ENCODE results near the gene RIMBP3B.
"Not testable (repeated sequence)": the region's sequence is repeated elsewhere in the genome, so short reads cannot be mapped to it uniquely, and the experiment has no call there.

RIMBP3B gene

DNA sequence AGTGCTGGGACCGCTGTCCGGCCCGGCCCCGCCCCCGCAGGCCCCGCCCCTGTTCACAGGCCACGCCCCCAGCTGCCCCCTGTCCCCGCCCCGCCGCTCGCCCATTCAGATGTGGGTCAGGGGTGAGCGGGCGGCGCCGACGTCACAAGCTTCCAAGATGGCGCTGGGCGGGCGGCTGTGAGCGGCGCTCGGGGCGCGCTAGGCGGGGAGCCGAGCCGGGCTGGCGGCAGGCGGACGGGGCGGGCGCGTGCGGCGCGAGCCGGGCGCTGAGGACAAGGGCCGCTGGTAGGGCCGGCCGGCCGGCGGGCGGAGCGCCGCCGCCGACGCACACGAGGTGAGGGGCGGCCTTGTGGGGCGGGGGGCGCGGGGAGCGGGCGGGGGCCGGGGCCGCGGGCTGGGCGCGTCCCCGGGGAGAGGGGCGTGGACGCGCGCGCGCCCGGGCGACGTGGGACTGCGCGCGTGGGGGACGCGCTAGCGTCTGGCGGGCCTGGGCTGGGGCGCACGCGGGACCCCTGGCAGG lies 33.7 kb downstream of the RIMBP3B start, which contains the start of gene HIC2:
HIC2 (plus strand) TSS at position 145 of the 520 bp plus-strand sequence. CDS start 25,461 bp downstream, outside the sequence.
- not testable (repeated sequence) for DNase-seq

DNA sequence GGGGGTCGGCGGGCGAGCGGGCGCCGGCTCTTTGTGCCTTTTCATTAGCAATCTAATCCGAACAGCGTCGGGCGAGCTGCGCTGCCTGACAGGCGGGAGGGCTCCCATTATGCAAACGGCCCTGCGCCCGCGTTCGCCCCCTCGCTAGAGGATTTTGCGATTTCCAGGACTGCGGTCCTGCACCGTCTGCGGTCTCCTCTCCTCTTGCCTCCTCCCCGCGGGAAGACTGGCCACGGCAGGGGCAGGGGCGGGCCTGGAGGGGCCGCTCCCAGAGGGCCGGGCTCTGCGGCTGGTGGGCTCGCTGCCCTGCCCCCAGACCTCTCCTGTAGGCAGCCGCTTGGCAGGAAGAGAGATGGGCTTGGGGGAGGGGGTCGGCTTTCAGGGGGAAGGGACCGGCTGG lies 34.3 kb downstream of the RIMBP3B start:
- not testable (repeated sequence) for DNase-seq

DNA sequence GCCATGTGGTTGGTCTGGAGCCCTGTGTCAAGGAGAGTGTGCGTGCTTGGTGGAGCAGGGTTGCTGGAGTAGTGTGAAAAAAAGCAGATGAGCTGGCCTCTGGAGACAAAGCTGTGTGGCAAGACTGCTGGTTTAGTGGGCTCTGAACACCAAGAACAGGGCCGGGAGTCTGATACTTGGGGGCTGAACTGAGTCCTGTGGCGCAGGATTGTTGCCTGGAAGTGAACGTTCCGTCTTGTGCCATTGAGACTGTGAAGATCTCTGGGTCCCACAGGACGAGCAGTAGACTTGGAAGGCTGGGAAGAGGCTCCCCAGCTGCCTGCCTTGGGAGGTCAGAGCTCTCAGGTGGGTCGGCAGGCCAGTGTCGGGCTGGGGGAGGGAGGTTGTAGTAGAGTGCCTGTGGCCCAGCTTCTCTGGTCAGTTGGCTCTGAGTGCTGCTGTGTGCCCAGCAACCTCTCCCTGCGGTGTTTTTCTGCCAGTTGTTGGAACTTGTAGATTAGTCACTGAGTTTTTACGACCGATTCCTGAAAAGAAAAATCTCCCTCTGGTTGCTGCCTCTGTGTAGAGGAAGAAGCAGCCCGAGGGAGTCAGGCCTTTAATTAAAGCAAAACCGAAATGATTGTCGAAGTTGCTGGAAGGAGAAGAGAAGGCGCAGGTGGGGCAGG lies 35.6 kb downstream of the RIMBP3B start:
- DNase-seq, result not testable (repeated sequence)

DNA sequence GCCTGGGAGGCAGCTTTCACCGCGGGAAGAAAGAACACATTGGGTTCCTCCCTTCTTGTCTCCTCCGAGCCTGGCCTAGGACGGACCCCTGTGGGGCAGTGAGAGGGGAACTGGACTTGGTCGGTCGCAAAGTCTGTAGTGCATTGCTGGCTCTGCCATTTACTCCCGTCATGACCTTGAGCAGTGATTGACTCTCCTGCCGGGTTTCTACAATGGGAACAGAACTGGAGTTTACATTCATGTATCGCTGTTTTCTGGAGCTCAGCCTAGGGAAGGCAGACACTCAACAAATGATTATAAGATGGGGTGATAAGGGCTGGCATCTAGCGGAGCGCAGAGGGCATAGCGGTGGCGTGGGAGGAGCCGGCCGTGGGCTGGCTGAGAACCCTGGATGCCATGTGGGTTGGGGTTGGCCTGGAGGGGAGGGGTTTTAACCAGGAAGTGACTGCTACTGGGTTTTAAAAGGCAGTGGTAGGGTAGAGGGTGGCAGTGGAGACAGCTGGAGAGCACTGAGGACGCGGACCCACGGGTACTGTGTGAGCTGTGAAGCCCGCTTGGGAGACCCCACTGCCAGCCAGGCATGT lies 36.7 kb downstream of the RIMBP3B start:
- not testable (repeated sequence) for DNase-seq

DNA sequence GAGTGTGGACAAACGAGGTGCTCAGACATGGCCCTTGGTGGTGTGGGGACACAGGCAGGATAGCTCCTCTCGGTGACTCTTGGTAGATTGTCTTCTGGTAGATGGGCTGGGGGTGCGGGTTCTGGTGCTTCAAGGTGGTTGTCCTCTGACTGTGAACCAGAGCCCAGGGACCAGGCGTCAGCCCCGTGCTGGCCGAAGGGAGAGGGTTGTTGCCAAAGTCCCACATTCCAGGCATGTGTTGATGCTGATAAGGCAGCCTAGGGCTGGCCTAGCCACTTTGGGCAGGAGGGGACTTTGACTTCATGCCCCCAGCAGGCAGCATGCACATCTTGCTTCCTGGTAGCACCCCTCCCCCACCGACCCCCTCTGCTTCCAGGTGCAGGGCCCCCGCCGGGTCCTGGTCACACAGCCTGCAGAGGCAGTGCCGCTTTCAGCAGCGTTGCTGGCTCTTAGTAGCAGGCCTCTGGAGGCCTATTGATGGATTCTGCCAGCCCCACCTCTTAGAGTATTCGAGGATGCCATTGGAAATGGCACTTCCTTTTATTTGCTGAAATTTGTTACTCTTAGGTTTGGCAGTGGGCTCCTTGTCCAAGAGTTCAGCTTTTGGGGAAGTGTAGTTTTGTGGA lies 40.6 kb downstream of the RIMBP3B start:
- not testable (repeated sequence) for DNase-seq

DNA sequence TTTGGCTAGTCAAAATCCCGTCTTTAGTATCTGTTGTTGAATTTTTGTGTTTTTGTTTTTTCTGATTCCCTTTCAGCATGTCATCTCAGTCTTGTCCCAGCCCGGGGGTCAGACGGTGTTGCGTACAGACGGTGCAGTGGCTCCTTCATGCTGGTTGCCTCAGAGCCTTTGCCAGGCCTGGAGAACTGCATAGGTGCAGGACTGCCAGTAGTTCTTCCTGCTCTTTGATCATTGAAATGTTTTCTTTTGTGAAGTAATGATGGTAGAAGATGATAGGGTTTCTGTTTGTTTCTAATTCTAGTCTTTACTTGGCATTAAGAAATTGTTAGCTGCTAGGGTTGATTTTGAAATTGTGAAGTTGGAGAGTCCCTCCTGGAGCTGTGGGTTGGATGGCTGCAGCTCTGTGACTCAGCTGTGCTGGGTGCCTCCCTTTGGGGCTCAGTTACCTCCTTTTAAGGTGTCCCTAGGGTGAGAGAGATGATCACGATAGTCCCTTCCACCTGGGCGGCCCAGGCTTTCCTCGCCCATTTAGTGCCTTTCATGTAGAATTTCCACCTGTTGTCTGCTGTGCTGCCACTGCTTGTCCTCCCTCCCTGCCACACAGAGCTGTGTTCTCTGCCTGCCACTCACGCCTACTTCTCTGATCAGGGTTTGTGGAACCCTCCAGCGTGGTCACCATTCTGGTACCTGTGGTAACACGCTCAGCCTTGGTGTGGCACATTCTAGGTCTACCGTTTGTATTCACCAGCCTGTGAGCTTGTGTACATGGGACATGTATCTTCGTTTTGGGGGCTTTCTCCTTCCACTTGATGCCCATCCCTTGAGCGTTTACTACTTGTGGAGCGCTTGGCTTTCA lies 51.1 kb downstream of the RIMBP3B start:
- DNase-seq, result not testable (repeated sequence)

DNA sequence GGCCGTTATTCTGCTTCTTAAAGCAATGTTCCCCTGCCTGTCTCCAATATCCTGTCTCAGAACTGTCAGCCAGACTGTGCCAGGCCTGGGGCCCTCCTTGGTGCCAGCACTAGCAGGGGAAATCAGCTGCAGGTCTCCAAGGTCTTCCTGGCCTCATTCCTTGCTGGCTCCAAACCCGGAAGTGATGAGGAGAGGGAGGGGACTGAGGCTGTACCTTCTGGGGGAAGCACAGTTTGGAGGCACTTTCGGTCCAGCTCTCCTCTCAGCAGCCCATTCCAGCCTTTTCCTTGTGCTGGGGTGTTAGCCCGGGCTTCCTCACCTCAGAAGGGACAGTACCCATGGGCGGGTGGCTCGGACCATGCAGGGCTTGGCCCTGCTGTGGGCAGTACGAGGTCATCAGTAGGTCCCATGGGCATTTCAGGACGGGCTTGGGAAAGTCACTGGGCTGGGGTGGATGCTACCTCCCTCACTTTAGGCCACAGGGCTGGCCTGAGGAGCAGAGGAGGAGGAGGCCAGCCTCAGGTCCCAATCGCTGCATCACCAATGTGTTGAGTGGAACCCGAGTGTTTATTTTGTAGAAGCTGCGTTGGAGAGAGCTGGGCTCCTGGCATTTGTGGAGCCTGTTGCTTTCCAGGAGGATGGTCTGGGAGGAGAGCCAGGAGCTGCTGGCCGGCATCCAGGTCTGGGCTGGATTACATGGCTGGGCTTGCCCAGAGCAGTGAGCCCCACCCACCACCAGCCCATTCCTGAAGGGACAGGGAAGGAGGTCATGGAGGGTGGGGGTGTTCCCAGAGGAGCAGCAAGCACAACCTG lies 52.7 kb downstream of the RIMBP3B start:
- DNase-seq, result not testable (repeated sequence)

DNA sequence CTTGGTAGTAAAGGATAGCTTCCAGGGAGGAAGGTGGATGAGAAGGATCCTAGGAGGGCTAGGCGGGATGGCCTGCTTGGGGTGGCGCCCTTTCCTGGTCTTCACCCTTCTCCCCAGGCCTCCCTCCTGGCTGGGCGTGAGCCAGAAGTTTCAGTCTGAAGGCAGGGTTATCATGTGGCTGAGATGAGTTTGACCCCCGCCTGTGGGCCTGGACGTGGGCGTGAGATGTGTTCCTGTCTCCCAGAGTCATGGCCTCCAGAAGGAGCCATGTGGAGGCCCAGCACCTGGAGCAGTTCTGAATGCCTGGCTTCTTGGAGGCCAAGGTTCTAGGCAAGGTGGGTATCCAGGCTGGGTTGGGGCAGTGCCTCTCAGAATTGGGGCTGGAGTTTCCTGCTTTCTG lies 54.5 kb downstream of the RIMBP3B start:
- DNase-seq, result not testable (repeated sequence)
